ENCODE data around the gene ZBTB40.

The ZBTB40 gene

GRCh38 chr1:22506130-22506692 is 54.6 kb downstream of the ZBTB40 start:
- H3K4me3 ChIP-seq (replicated peaks; ENCODE audit: low read depth, low read length) = no peak overlapping the region
- TF ChIP-seq, protein P1, sequence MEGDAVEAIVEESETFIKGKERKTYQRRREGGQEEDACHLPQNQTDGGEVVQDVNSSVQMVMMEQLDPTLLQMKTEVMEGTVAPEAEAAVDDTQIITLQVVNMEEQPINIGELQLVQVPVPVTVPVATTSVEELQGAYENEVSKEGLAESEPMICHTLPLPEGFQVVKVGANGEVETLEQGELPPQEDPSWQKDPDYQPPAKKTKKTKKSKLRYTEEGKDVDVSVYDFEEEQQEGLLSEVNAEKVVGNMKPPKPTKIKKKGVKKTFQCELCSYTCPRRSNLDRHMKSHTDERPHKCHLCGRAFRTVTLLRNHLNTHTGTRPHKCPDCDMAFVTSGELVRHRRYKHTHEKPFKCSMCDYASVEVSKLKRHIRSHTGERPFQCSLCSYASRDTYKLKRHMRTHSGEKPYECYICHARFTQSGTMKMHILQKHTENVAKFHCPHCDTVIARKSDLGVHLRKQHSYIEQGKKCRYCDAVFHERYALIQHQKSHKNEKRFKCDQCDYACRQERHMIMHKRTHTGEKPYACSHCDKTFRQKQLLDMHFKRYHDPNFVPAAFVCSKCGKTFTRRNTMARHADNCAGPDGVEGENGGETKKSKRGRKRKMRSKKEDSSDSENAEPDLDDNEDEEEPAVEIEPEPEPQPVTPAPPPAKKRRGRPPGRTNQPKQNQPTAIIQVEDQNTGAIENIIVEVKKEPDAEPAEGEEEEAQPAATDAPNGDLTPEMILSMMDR (IDR thresholded peaks at IDR 0.05; ENCODE audit: low read depth, low read length, missing control alignments) = no peak
- DNase-seq (ENCODE audit: extremely low read depth, low read depth) = no peak

DNA sequence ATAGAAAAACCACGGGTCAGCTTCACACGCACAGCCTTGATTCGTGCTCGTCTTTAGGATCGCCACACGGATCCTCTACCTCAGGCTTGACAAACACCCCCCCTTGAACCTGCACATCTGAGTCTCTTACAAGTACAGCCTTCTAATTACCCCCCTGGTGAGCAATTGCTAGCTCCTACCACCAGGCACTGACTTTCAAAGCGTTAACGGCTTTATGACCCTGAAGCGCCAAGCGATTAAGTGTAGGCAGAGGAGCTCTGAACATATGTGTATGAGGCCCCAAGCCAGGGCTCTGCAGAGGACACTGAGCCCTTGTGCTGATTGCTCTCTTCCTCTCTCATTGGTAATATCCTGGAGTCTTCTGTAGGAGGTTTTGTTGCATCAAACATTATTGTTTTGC is 55.9 kb downstream of the ZBTB40 start:
- no peak for DNase-seq (ENCODE audit: extremely low read depth, low read depth)
- H3K4me3 ChIP-seq (replicated peaks; ENCODE audit: low read depth, low read length) = no peak overlapping the region
- TF ChIP-seq, protein P1 (IDR thresholded peaks at IDR 0.05; ENCODE audit: low read depth, low read length, missing control alignments) = no peak

DNA sequence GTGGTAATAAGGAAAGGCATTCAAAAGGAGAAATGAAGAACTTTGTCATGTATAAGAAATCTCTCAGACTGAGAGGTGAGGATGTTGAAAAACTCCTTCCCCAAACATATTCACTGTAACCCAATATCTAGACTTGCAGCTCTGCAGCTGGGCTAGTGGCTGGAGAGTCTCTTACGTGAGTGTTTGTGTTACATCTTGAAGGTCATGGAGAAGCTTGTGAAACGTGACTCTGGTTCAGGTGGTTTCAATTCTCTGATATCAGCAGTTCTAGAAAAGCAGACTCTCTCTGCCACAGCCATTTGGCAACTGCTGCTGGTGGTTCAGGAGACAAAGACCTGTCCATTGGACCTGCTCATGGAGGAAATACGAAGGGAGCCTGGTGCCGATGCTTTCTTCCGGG is 56.7 kb downstream of the ZBTB40 start:
- TF ChIP-seq, protein P1 (IDR thresholded peaks at IDR 0.05; ENCODE audit: low read depth, low read length, missing control alignments) = no peak
- H3K4me3 ChIP-seq (replicated peaks; ENCODE audit: low read depth, low read length) = no peak overlapping the region
- no peak for DNase-seq (ENCODE audit: extremely low read depth, low read depth)

- no peak overlapping the region for H3K4me3 ChIP-seq (replicated peaks; ENCODE audit: low read depth, low read length)
- DNase-seq (ENCODE audit: extremely low read depth, low read depth) = no peak
- TF ChIP-seq, protein P1 (IDR thresholded peaks at IDR 0.05; ENCODE audit: low read depth, low read length, missing control alignments) = no peak
Measured at GRCh38 chr1:22508991-22509390, 57.3 kb downstream of the ZBTB40 start.

DNA sequence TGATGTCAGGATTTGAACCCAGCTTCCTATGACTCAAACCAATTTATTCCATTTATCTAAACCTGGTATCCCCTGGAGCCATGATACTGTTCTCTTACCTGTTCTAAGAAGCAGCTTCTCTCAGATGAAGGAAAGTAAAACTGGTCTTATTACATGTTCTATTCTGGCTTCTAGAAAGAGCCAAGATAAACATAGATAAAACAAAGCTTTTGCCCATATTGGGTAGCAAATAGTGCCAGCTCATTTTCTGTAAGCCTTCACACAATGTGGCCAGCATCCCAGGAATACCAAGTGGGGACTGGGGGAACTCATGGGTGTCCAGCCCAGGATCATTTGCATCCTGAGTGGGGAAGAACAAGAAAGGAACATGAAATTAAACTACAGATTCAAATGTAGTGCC is 58.2 kb downstream of the ZBTB40 start:
- H3K4me3 ChIP-seq (replicated peaks; ENCODE audit: low read depth, low read length) = no peak overlapping the region
- TF ChIP-seq, protein P1 (IDR thresholded peaks at IDR 0.05; ENCODE audit: low read depth, low read length, missing control alignments) = no peak
- no peak for DNase-seq (ENCODE audit: extremely low read depth, low read depth)

GRCh38 chr1:22512873-22513272 is 61.2 kb downstream of the ZBTB40 start:
- TF ChIP-seq, protein P1 (IDR thresholded peaks at IDR 0.05; ENCODE audit: low read depth, low read length, missing control alignments) = no peak
- DNase-seq (ENCODE audit: extremely low read depth, low read depth) = no peak

More at GRCh38 chr1:22512873-22513272, 61.2 kb downstream of the ZBTB40 start:
- no peak overlapping the region for H3K4me3 ChIP-seq (replicated peaks; ENCODE audit: low read depth, low read length)
